GM12875 (cell line): ENCODE results near the gene UBFD1.
"Not testable (repeated sequence)": the region's sequence is repeated elsewhere in the genome, so short reads cannot be mapped to it uniquely, and the experiment has no call there.

Experiments
- H3K4me3 ChIP-seq: one replicate; pipeline ENCODE4 v1.5.1; 2011; ENCODE audit warnings: low read depth, low read length, control low read depth
- CTCF ChIP-seq: IDR thresholded peaks from 2 replicates; pipeline ENCODE4 v1.5.1; 2011; ENCODE audit warnings: low read depth, mild to moderate bottlenecking, control low read depth, inconsistent platforms, low read length, moderate library complexity, borderline replicate concordance; ENCODE audit not compliant: insufficient read depth

The UBFD1 gene

GRCh38 chr16:23556881-23557778, at the start of gene UBFD1, which contains the start of gene EARS2:
Gene UBFD1 (plus strand): TSS chr16:23557727. CDS start chr16:23557743, 16 bp downstream.
Gene EARS2 (minus strand): TSS chr16:23557350. CDS start chr16:23557343, 7 bp downstream.
- peak; percentile 86 for TF ChIP-seq CTCF
- H3K4me3 ChIP-seq: peak within 1 kb of the TSS; percentile 60

GRCh38 chr16:23508589-23509440, 48.7 kb upstream of the UBFD1 start:
- no peak for TF ChIP-seq CTCF
- peak overlapping the region; percentile 55 for H3K4me3 ChIP-seq

GRCh38 chr16:23509441-23509754, 48.1 kb upstream of the UBFD1 start:
- no peak for TF ChIP-seq CTCF
- H3K4me3 ChIP-seq: peak overlapping the region; percentile 55

- peak overlapping the region; percentile 55 for H3K4me3 ChIP-seq
- TF ChIP-seq CTCF: no peak
Measured at GRCh38 chr16:23509782-23510163, 47.8 kb upstream of the UBFD1 start.

- peak within 1 kb of the TSS; percentile 55 for H3K4me3 ChIP-seq
- TF ChIP-seq CTCF: no peak
Measured at GRCh38 chr16:23510164-23510914, 47.2 kb upstream of the UBFD1 start, which contains the start of gene GGA2. Gene GGA2 (minus strand): TSS chr16:23510494. CDS start chr16:23510411, 83 bp downstream.

- H3K4me3 ChIP-seq: not testable (repeated sequence)
Measured at GRCh38 chr16:23510915-23511270, 46.6 kb upstream of the UBFD1 start.

GRCh38 chr16:23511731-23512130, 45.8 kb upstream of the UBFD1 start:
- TF ChIP-seq CTCF: no peak

More at GRCh38 chr16:23511731-23512130, 45.8 kb upstream of the UBFD1 start:
- no peak overlapping the region for H3K4me3 ChIP-seq
